HFF-Myc (cell line): ENCODE data around the gene NDFIP2.

ENCODE experiments used
- DNase-seq: peaks from one replicate; pipeline ENCODE4 v3.0.0-alpha.2; 2011; ENCODE audit warnings: low read depth; ENCODE audit errors: extremely low read depth
- H3K4me3 ChIP-seq: replicated peaks from 2 replicates; pipeline ENCODE4 v1.5.1; 2011; ENCODE audit warnings: low read depth, mild to moderate bottlenecking, control low read depth, low read length
- TF ChIP-seq, protein P1 (sequence below): IDR thresholded peaks from 2 replicates; pipeline ENCODE4 v1.5.1; 2012; ENCODE audit warnings: mild to moderate bottlenecking, low read depth, low read length, control low read depth; ENCODE audit errors: missing control alignments

The NDFIP2 gene

DNA sequence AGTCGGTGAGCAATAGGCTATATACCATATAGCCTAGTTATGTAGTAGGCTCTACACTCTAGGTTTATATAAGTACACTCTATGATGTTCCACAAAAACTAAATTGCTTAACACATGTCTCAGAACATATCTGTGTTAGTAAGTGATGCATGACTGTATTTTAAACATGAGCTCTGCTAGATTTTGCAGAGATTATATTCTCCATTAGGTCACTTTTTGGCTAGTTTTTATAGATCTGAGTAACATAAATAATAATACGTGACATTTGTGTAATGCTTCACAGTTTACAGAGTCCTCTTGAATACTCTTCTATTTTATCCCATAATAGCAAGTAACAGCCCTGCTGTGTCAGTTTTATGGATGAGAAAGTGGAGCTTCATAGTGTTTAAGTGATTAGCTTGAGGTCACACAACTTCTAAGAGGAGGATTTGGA, 47.8 kb downstream of the NDFIP2 start:
- DNase-seq = no peak
- TF ChIP-seq, protein P1, sequence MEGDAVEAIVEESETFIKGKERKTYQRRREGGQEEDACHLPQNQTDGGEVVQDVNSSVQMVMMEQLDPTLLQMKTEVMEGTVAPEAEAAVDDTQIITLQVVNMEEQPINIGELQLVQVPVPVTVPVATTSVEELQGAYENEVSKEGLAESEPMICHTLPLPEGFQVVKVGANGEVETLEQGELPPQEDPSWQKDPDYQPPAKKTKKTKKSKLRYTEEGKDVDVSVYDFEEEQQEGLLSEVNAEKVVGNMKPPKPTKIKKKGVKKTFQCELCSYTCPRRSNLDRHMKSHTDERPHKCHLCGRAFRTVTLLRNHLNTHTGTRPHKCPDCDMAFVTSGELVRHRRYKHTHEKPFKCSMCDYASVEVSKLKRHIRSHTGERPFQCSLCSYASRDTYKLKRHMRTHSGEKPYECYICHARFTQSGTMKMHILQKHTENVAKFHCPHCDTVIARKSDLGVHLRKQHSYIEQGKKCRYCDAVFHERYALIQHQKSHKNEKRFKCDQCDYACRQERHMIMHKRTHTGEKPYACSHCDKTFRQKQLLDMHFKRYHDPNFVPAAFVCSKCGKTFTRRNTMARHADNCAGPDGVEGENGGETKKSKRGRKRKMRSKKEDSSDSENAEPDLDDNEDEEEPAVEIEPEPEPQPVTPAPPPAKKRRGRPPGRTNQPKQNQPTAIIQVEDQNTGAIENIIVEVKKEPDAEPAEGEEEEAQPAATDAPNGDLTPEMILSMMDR = no peak

DNA sequence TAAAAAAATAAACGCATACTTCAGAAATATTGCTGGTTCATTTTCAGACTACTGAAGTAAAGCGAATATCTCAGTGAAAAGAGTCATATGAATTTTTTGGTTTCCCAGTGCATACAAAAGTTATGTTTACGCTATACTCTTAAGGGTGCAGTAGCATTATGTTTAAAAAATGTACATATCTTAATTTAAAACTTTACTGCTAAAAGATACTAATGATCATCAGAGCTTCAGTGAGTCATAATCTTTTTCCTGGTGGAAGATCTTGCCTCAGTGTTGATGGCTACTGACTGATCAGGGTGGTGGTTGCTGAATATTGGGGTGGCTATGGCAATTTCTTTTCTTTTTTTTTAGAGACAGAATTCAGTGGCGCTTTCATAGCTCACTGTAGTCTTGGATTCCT, 48.9 kb downstream of the NDFIP2 start:
- DNase-seq = no peak
- no peak overlapping the region for H3K4me3 ChIP-seq
- TF ChIP-seq, protein P1 = no peak

More for the DNA sequence above, 47.8 kb downstream of the NDFIP2 start:
- H3K4me3 ChIP-seq = no peak overlapping the region

DNA sequence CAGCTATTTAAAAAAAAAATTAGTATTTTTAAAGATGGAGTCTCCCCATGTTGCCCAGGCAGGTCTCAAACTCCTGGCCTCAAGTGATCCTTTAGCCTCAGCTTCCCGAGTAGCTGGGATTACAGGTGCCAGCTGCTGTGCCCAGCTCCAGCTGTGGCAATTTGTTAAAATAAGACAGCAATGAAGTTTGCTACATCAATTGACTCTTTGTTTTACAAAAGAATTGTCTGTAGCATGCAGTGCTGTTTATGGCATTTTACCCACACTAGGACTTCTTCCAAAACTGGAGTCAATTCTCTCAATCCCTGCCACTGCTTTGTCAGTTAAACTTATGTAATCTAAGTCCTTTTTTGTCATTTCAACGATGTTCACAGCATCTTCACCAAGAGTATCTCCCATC, 49.3 kb downstream of the NDFIP2 start:
- DNase-seq = no peak
- H3K4me3 ChIP-seq = no peak overlapping the region
- TF ChIP-seq, protein P1 = no peak

DNA sequence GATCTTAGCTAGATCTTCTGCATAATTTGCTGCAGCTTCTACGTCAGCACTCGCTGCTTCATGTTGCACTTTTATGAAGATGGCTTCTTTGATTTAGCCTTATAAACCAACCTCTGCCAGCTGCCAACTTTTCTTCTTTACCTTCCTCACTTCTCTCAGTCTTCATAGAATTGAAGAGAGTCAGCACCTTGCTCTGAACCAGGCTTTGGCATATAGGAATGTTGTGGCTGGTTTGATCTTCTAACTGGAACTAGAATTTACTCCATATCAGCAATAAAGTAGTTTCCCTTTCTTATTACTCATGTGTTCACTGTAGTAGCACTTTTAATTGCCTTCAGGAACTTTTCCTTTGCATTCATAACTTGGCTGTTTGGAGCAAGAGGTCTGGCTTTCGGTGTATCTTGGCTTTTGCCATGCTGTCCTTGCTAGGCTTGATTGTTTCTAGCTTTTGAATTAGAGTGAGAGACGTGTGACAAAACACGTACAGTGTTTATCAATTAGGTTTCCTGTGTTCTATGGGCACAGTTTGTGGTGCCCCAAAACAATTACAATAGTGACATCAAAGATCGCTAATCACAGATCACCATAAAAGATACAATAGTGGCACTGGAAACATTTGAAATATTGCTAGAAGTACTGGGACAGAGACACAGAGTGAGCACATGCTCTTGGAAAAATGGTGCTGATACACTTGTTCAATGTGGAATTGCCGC, 50.7 kb downstream of the NDFIP2 start:
- H3K4me3 ChIP-seq = no peak overlapping the region
- TF ChIP-seq, protein P1 = no peak
- no peak for DNase-seq

DNA sequence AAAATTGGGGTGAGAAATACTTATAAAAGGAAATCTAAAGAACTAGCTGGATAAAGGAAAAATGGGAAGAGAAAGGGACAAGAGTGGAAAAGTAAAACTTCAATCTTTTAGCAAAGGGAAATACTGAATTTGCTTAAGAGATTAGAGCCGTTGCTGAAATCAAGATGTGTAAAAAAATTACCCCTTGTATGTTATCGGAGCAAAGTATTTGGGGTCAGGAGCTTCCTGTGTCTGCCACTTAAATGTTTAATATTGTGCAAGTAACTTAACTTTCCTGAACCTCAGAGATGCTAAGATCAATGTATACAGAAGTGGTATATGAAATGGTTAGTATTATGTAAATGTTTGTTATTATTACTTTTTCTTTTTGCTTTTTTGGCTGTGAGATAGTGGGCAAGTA, 51.6 kb downstream of the NDFIP2 start:
- TF ChIP-seq, protein P1 = no peak
- H3K4me3 ChIP-seq = no peak overlapping the region
- no peak for DNase-seq

DNA sequence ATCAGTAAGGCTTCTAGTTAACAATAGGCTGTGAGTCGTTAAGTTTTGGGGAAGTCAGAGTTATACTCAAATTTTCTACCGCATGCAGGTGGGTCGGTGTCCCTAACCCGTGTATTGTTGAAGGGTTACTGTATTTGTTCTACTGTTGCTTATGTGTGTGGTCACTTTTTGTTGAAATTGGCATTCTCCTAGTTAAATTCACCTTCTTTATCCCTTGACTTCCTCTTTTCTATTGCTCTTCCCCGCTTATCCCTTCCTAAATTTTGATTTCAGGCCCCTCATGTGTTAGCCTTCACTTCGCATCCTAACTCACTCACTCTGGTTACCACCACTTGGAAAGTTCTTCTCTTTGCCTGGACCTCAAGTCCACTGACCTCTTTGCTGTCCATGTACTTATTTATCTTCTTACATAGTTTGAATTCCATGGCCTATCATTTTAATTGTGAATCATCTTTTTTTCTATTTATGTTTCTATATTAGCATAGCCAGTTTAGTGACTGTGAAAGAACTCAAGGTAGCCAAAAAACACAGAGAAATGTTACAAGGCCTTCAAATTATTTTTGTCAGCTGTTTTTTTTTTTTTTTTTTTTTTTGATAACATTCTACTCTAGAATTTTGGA, 52.9 kb downstream of the NDFIP2 start:
- no peak overlapping the region for H3K4me3 ChIP-seq
- TF ChIP-seq, protein P1 = no peak
- no peak for DNase-seq

DNA sequence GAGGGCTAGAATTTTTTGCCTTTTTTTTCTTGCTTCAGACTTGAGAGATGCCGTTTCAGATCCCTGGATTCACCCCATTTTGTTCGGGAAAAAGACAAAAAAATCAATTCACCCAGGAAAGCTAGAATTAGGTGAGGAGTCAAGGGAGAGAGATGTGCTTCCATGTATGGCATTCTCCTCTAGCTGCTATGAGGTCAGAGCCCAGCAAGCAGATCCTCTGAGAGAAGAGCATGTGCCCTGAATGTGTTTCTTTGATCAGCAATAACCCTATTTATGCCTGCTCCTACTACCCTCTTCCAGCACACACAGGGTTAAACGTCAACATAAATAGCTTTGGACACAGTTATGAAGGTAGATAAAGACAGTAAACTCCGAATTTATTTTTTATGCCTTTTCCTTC, 53.6 kb downstream of the NDFIP2 start:
- TF ChIP-seq, protein P1 = no peak
- no peak for DNase-seq

More for the DNA sequence above, 53.6 kb downstream of the NDFIP2 start:
- H3K4me3 ChIP-seq = no peak overlapping the region
